CD4-positive, CD25-positive, alpha-beta regulatory T cell (primary cell): ENCODE measurements around the gene PHACTR1. TPM values are rescaled to one million over a fixed set of nuclear protein-coding genes. Genes with fewer than 3 reads are reported as not detected.
A peak's percentile ranks its signal among the peaks of the same experiment; 100 is the strongest.

Source experiments
- ATAC-seq, 2 donors: fragments of 150-1000 bp; cut with Tn5 transposase; one replicate each; pipeline ENCODE4 v1.10.0; 2021; ENCODE audit warnings: low read depth in 2 of 2, moderate number of reproducible peaks in 2 of 2, moderate library complexity in 1 of 2
- DNase-seq, 3 donors: peaks; one replicate each; pipeline versions ENCODE4 v3.0.0 to v3.0.0-alpha.2; 2012 to 2022; ENCODE audit warnings: mixed read lengths in 1 of 3
- H3K27ac ChIP-seq: one replicate; pipeline ENCODE4 v1.7.0; 2013; ENCODE audit warnings: mild to moderate bottlenecking, low read length; ENCODE audit not compliant: insufficient read depth, poor library complexity, severe bottlenecking
- H3K27me3 ChIP-seq: one replicate; pipeline ENCODE4 v1.7.0; 2013; ENCODE audit warnings: low read length; ENCODE audit not compliant: control insufficient read depth, insufficient read depth
- H3K36me3 ChIP-seq: one replicate; pipeline ENCODE4 v1.7.0; 2013; ENCODE audit warnings: mild to moderate bottlenecking, low read length, moderate library complexity; ENCODE audit not compliant: control insufficient read depth, insufficient read depth
- H3K4me1 ChIP-seq: 2 replicates; pipeline ENCODE4 v1.7.0; 2013; ENCODE audit warnings: mild to moderate bottlenecking, low read length; ENCODE audit not compliant: insufficient read depth, control insufficient read depth, poor library complexity, severe bottlenecking
- H3K4me3 ChIP-seq: one replicate; pipeline ENCODE4 v1.7.0; 2013; ENCODE audit warnings: low read depth, mild to moderate bottlenecking, low read length, moderate library complexity
- H3K9me3 ChIP-seq, 2 experiments: 1 replicate in 1 of 2; 2 replicates in 1 of 2; pipeline ENCODE4 v1.7.0; 2013; ENCODE audit warnings: low read length in 2 of 2, mild to moderate bottlenecking in 1 of 2, moderate library complexity in 1 of 2; ENCODE audit not compliant: control insufficient read depth in 2 of 2
- H3K27ac Mint-ChIP-seq, 3 donors: one replicate each; pipeline ENCODE4 v1.8.0; 2020 to 2022; ENCODE audit warnings: mild to moderate bottlenecking in 3 of 3, mixed read lengths in 3 of 3, moderate library complexity in 2 of 3
- H3K27me3 Mint-ChIP-seq: one replicate; pipeline ENCODE4 v1.8.0; 2022; ENCODE audit warnings: mild to moderate bottlenecking, mixed read lengths
- H3K36me3 Mint-ChIP-seq: one replicate; pipeline ENCODE4 v1.8.0; 2020; ENCODE audit warnings: mixed read lengths
- H3K4me1 Mint-ChIP-seq, 4 donors: one replicate each; pipeline ENCODE4 v1.8.0; 2020 to 2022; ENCODE audit warnings: mixed read lengths in 4 of 4, mild to moderate bottlenecking in 1 of 4
- H3K4me3 Mint-ChIP-seq, 4 donors: one replicate each; pipeline ENCODE4 v1.8.0; 2020 to 2022; ENCODE audit warnings: mild to moderate bottlenecking in 4 of 4, mixed read lengths in 4 of 4, moderate library complexity in 3 of 4
- H3K9me3 Mint-ChIP-seq, 7 donors: one replicate each; pipeline ENCODE4 v1.8.0; 2020 to 2022; ENCODE audit warnings: mixed read lengths in 7 of 7, mild to moderate bottlenecking in 3 of 7, moderate library complexity in 2 of 7
- polyA plus RNA-seq, 4 donors: library from polyadenylated mRNA; unstranded; fragments of 300-500 nt; fragmentation: Illumina TruSeq; gene quantifications; one replicate each; pipeline ENCODE4 v1.2.3, GENCODE V29; 2021
- total RNA-seq: library from RNA; stranded (reverse); gene quantifications from one replicate; pipeline ENCODE4 v1.2.3, GENCODE V29; 2022

Gene PHACTR1
- total and polyA plus RNA-seq, 5 donors from 2014 or later = 0.28 to 1.6 (median 0.38) TPM

DNA sequence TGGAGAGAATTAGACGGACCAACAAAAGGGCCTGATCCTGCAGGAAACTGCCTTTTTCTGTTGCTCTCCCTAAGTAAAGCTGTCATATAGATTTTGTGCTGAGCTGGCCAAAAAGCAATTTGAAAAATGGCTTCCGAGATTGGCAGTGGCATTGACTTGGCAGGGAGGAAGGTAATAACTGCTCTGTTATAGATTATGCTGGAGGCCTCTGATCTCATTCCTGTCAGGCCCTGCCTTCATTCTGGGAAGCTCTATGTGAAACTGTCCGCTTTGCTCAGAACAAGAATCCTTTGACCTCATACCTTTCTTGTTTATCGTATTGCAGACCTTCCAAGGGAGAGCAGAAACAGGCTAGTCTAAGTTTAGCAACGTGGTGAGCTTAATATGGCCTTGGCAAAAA lies 234.4 kb downstream of the PHACTR1 start:
- peaks cover 0 to 2% (median 0%) of the 10 kb centered on the region in 4 donors for H3K4me1 Mint-ChIP-seq
- H3K4me3 Mint-ChIP-seq = no peak overlapping the region
- H3K9me3 Mint-ChIP-seq = peaks cover 0 to 3% (median 0%) of the 10 kb centered on the region in 7 donors
- Histone ChIP-seq H3K4me1 (no peaks in the 10 kb centered on the region), H3K27ac (no peak overlapping the region), H3K27me3 (peaks cover 8% of the 10 kb centered on the region), H3K9me3 (no peaks in the 10 kb centered on the region), H3K4me3 (no peak overlapping the region), H3K36me3 (no peaks in the 10 kb centered on the region)
- H3K27ac Mint-ChIP-seq = peak overlapping the region in 1 of 3 donors; percentile 17
- ATAC-seq = no peak
- H3K36me3 Mint-ChIP-seq = no peaks in the 10 kb centered on the region
- peaks cover 11% of the 10 kb centered on the region for H3K27me3 Mint-ChIP-seq
- DNase-seq = no peak

DNA sequence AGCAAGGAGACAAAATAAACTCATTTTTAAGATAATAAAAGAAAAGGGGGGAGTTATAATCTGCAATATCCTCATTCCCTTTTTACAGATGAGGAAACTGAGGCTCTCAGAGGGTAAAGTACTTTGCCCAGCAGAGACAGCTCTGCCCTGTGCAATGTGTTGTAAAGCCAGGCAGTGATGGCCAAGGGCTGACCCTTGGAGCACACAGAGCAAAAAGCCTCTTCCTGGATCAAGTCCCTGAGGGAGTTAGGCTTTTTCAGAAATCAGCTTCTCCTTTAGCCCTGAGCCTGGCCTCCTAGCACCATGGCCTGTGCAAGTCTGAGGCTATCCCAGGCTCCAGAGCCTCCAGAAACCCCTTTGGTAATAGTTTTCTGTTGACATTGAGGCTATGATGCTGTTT lies 234.8 kb downstream of the PHACTR1 start:
- no peaks in the 10 kb centered on the region for H3K4me1 ChIP-seq
- Mint-ChIP-seq H3K9me3 (peaks cover 0 to 2% (median 0%) of the 10 kb centered on the region in 7 donors), H3K4me1 (peaks cover 0 to 7% (median 3%) of the 10 kb centered on the region in 4 donors), H3K27me3 (peaks cover 11% of the 10 kb centered on the region), H3K36me3 (no peaks in the 10 kb centered on the region), H3K4me3 (no peak overlapping the region), H3K27ac (no peak overlapping the region)
- H3K27me3 ChIP-seq = peaks cover 12% of the 10 kb centered on the region
- H3K27ac ChIP-seq = no peak overlapping the region
- no peaks in the 10 kb centered on the region for H3K36me3 ChIP-seq
- no peaks in the 10 kb centered on the region for H3K9me3 ChIP-seq
- no peak overlapping the region for H3K4me3 ChIP-seq
- ATAC-seq = no peak
- no peak for DNase-seq

DNA sequence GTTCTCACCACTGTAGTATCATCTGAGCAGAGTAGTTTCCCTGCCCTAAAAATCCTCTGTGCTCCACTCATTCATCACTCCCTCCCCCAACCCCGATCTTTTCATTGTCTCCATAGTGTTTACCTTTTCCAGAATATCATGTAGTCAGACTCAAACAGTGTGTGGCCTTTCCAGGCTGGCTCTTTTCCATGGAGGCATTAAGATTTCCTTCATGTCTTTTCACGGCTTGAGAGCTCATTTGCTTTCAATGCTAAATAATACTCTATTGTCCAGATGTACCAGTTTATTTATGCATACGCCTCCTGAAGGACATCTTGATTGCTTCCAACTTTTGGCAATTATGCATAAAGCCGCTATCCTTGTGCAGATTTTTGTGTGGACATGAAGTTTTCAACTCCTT lies 235.8 kb downstream of the PHACTR1 start:
- Mint-ChIP-seq H3K9me3 (peaks cover 0 to 2% (median 0%) of the 10 kb centered on the region in 7 donors), H3K27ac (no peak overlapping the region), H3K4me1 (peaks cover 0 to 9% (median 6%) of the 10 kb centered on the region in 4 donors), H3K4me3 (no peak overlapping the region), H3K36me3 (no peaks in the 10 kb centered on the region), H3K27me3 (peaks cover 15% of the 10 kb centered on the region)
- Histone ChIP-seq H3K27me3 (peaks cover 15% of the 10 kb centered on the region), H3K27ac (no peak overlapping the region), H3K4me3 (no peak overlapping the region), H3K4me1 (no peaks in the 10 kb centered on the region), H3K9me3 (no peaks in the 10 kb centered on the region), H3K36me3 (no peaks in the 10 kb centered on the region)
- ATAC-seq (no peak), DNase-seq (no peak)

DNA sequence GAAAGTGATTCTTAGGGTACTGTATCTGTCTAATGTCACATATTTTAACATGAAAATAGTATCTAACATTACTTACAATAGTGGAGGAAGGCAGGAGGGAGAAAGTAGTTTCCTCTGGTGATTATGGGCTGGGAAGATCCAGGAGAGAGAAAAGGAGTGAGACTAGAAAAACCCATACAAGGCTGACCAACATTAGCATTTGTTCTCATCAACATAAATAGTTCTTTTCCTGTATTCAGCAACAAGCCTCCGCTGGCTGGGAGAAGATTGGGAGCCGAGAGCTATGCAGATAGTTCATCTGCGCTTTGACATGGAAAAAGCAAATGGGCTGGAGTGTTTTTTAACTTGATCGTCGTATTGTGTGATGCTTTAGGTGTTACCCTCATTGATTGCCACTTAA lies 239.4 kb downstream of the PHACTR1 start:
- Histone ChIP-seq H3K36me3 (no peaks in the 10 kb centered on the region), H3K27ac (no peak overlapping the region), H3K27me3 (peaks cover 21% of the 10 kb centered on the region), H3K4me1 (peaks cover 5% of the 10 kb centered on the region), H3K9me3 (no peaks in the 10 kb centered on the region), H3K4me3 (no peak overlapping the region)
- ATAC-seq (no peak), DNase-seq (no peak)
- Mint-ChIP-seq H3K27ac (no peak overlapping the region), H3K4me3 (peak overlapping the region; percentile 17 to 67 (median 59)), H3K27me3 (peaks cover 43% of the 10 kb centered on the region), H3K9me3 (peaks cover 0 to 2% (median 0%) of the 10 kb centered on the region in 7 donors), H3K36me3 (no peaks in the 10 kb centered on the region), H3K4me1 (peaks cover 0 to 19% (median 17%) of the 10 kb centered on the region in 4 donors)

DNA sequence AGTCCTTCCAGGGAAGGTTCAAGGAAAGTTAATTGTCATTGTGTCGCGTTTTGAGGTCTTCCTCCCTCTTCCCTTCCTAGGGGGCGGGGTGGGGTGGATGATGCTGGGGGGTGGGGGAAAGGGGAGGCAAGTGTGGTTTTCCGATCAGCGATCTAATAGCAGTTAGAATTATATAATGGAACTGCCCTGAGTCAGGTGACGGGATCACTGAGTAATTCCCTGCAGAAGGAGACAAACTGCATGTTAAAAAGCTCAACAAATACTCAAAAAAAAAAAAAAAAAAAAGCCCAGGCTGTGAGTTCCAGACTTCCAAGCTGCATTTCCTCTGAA lies 240.4 kb downstream of the PHACTR1 start:
- peak overlapping the region in 3 of 4 donors; percentile 81 to 86 (median 82) for H3K4me3 Mint-ChIP-seq
- no peak for ATAC-seq
- peaks cover 0 to 2% (median 0%) of the 10 kb centered on the region in 7 donors for H3K9me3 Mint-ChIP-seq
- H3K4me1 Mint-ChIP-seq = peaks cover 0 to 19% (median 17%) of the 10 kb centered on the region in 4 donors
- peaks cover 5% of the 10 kb centered on the region for H3K4me1 ChIP-seq
- H3K27me3 Mint-ChIP-seq = peaks cover 48% of the 10 kb centered on the region
- no peak overlapping the region for H3K27ac ChIP-seq
- H3K36me3 Mint-ChIP-seq = no peaks in the 10 kb centered on the region
- DNase-seq = no peak
- no peaks in the 10 kb centered on the region for H3K36me3 ChIP-seq
- no peaks in the 10 kb centered on the region for H3K9me3 ChIP-seq
- H3K27ac Mint-ChIP-seq = no peak overlapping the region
- peak overlapping the region; percentile 73 for H3K4me3 ChIP-seq
- H3K27me3 ChIP-seq = peaks cover 21% of the 10 kb centered on the region

DNA sequence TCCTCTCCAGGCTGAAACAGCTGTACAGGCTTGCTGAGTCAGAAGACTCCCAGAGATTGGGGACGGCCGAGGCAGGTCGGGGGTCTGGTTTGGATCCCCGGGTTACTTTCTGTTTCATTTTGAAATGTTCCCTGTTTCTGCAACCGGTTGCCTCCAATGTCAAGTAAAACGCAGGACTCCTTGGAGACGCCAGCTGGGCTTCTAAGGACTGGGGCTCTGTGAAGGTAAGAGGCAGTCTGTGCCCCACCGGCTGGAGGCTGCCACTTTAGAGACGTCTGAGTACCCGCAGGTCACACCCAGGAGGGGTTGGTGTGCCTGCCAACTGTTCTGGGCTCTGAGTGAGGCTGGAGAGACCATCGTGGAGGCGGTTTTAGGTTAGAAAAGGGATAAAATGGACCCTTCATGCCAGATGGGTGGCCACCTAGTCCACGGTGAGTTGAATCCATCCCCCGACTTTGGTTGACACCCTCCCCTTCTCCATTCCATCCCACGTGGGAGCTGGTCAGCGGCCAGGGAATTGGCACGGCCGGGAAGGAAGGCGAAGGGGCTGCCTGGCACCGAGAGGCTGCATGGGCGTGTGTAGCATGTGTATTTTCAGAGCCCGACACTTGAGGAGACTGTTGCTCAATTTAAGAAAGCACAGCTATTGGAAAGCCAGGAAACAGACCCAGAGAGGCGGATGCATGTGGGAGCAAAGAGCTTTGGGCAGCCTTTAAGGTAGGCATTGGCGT lies 240.9 kb downstream of the PHACTR1 start:
- Mint-ChIP-seq H3K4me3 (peak overlapping the region; percentile 20 to 86 (median 82)), H3K27me3 (peaks cover 48% of the 10 kb centered on the region), H3K9me3 (peaks cover 0 to 2% (median 0%) of the 10 kb centered on the region in 7 donors), H3K27ac (peak overlapping the region in 1 of 3 donors; percentile 67), H3K4me1 (peaks cover 0 to 19% (median 17%) of the 10 kb centered on the region in 4 donors), H3K36me3 (no peaks in the 10 kb centered on the region)
- Histone ChIP-seq H3K4me1 (peaks cover 5% of the 10 kb centered on the region), H3K27ac (no peak overlapping the region), H3K9me3 (no peaks in the 10 kb centered on the region), H3K4me3 (peak overlapping the region; percentile 73), H3K36me3 (no peaks in the 10 kb centered on the region), H3K27me3 (peaks cover 21% of the 10 kb centered on the region)
- DNase-seq = peak in 1 of 3 donors; percentile 9
- ATAC-seq = peak; percentile 31 to 52

DNA sequence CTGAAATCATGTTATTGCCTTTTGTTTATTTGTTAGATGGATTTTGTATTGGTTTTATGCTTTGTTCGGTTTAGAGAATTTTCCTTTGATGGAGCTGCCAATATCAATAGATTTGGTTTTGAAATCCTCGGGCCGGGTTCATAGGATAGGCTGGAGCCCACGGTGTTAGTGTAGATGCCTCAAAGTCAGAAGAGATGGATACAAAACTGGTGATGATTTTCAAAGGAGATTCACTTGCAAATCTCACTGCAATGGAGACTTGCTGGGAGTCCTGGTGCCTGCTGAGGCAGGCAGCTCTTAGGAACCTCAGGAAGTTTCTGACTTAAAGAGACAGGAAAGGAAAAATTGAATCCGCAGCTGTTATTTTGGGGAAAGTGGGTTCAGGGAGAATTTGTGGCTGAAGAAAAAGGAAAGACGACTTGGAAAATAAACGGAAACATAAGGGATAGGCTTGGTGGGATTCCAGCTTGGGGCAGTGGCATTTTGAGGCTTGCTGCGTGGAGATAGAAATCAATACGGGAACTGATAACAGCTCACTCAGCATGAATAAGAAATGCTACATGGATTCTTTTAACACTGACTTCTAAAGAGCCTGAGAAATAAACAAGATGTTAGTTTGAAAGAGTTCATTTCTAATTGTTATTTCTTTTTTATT lies 241.6 kb downstream of the PHACTR1 start:
- DNase-seq (no peak), ATAC-seq (no peak)
- no peaks in the 10 kb centered on the region for H3K9me3 ChIP-seq
- peaks cover 5% of the 10 kb centered on the region for H3K4me1 ChIP-seq
- no peak overlapping the region for H3K27ac ChIP-seq
- peaks cover 0 to 2% (median 0%) of the 10 kb centered on the region in 7 donors for H3K9me3 Mint-ChIP-seq
- H3K27me3 Mint-ChIP-seq = peaks cover 51% of the 10 kb centered on the region
- peak overlapping the region in 3 of 4 donors; percentile 81 to 86 (median 82) for H3K4me3 Mint-ChIP-seq
- H3K27me3 ChIP-seq = peaks cover 21% of the 10 kb centered on the region
- no peaks in the 10 kb centered on the region for H3K36me3 ChIP-seq
- no peaks in the 10 kb centered on the region for H3K36me3 Mint-ChIP-seq
- peak overlapping the region; percentile 73 for H3K4me3 ChIP-seq
- peaks cover 0 to 21% (median 17%) of the 10 kb centered on the region in 4 donors for H3K4me1 Mint-ChIP-seq
- H3K27ac Mint-ChIP-seq = no peak overlapping the region
